Measurements from ENCODE around the gene GNPTG.

- TF ChIP-seq CTCF (IDR thresholded peaks at IDR 0.05) (no peak), EZH2 (IDR thresholded peaks at IDR 0.05) (no peak), EZH2phosphoT487 (IDR thresholded peaks at IDR 0.05) (no peak)
Observed at GRCh38 chr16:1341495-1342420, 10.0 kb upstream of the GNPTG start.
